Neural progenitor cell (in vitro differentiated cells): ENCODE measurements around the gene SENP1.

ENCODE experiments used
- CTCF ChIP-seq: fragments of 200-600 bp; sonication (generic); IDR thresholded peaks from 2 replicates; pipeline ENCODE4 v1.5.1; 2017; ENCODE audit warnings: antibody characterized with exemption, mild to moderate bottlenecking
- EZH2 ChIP-seq: fragments of 200-600 bp; sonication (generic); IDR thresholded peaks from 2 replicates; pipeline ENCODE4 v1.6.1; 2017; ENCODE audit warnings: antibody characterized with exemption, mild to moderate bottlenecking, moderate library complexity
- EZH2phosphoT487 ChIP-seq: fragments of 200-600 bp; sonication (generic); IDR thresholded peaks from 2 replicates; pipeline ENCODE4 v1.6.1; 2017; ENCODE audit warnings: antibody characterized with exemption

- TF ChIP-seq CTCF, result peak; percentile 49
- TF ChIP-seq EZH2, result no peak
- no peak for TF ChIP-seq EZH2phosphoT487
Observed at GRCh38 chr12:48084066-48084465, 21.8 kb downstream of the SENP1 start.
